HG02763 (cell line): ENCODE data around the gene PCOLCE2.
"Not testable (repeated sequence)": the region's sequence is repeated elsewhere in the genome, so short reads cannot be mapped to it uniquely, and the experiment has no call there.

Experiments
- ATAC-seq: cut with Tn5 transposase; IDR thresholded peaks from one replicate; pipeline ENCODE4 v1.9.1; 2021; ENCODE audit warnings: mild to moderate bottlenecking, moderate library complexity; ENCODE audit not compliant: unreplicated experiment

Gene PCOLCE2

GRCh38 chr3:142902356-142902755 lies 13.5 kb upstream of the PCOLCE2 start:
- ATAC-seq, result no peak

- no peak for ATAC-seq
Observed at GRCh38 chr3:142898346-142899213, 9.7 kb upstream of the PCOLCE2 start.

GRCh38 chr3:142897807-142898206 lies 8.9 kb upstream of the PCOLCE2 start:
- no peak for ATAC-seq

- ATAC-seq, result no peak
Observed at GRCh38 chr3:142896996-142897395, 8.1 kb upstream of the PCOLCE2 start.

GRCh38 chr3:142896201-142896755 lies 7.4 kb upstream of the PCOLCE2 start:
- ATAC-seq, result no peak

GRCh38 chr3:142894493-142894892 lies 5.6 kb upstream of the PCOLCE2 start:
- no peak for ATAC-seq

- no peak for ATAC-seq
Observed at GRCh38 chr3:142892714-142893113, 3.8 kb upstream of the PCOLCE2 start.

- no peak for ATAC-seq
Observed at GRCh38 chr3:142890592-142890991, 1.7 kb upstream of the PCOLCE2 start.

- ATAC-seq, result no peak
Observed at GRCh38 chr3:142889212-142890014, 530 bp upstream of the PCOLCE2 start.

GRCh38 chr3:142888099-142888480 lies 793 bp downstream of the PCOLCE2 start:
- no peak for ATAC-seq

GRCh38 chr3:142886940-142887339 lies 1.9 kb downstream of the PCOLCE2 start:
- ATAC-seq, result no peak

GRCh38 chr3:142886021-142886420 lies 2.9 kb downstream of the PCOLCE2 start:
- ATAC-seq, result no peak

- ATAC-seq, result no peak
Observed at GRCh38 chr3:142884531-142884930, 4.4 kb downstream of the PCOLCE2 start.

GRCh38 chr3:142883534-142883933 lies 5.3 kb downstream of the PCOLCE2 start:
- not testable (repeated sequence) for ATAC-seq

- ATAC-seq, result no peak
Observed at GRCh38 chr3:142881445-142882224, 7.2 kb downstream of the PCOLCE2 start.

- ATAC-seq, result no peak
Observed at GRCh38 chr3:142878649-142879300, 10.1 kb downstream of the PCOLCE2 start.

- ATAC-seq, result no peak
Observed at GRCh38 chr3:142876417-142876816, 12.5 kb downstream of the PCOLCE2 start.

- ATAC-seq, result no peak
Observed at GRCh38 chr3:142875583-142876207, 13.2 kb downstream of the PCOLCE2 start.

GRCh38 chr3:142875099-142875498 lies 13.8 kb downstream of the PCOLCE2 start:
- no peak for ATAC-seq

- ATAC-seq, result not testable (repeated sequence)
Observed at GRCh38 chr3:142868382-142868781, 20.5 kb downstream of the PCOLCE2 start.
